ENCODE data around the gene MINK1. TPM values are rescaled to one million over a fixed set of nuclear protein-coding genes. Genes with fewer than 3 reads are reported as not detected.

MINK1 gene
- total and polyA plus RNA-seq, 2 donors (not counting 1 experiment from before 2014, with no cell fraction given), result 109 to 160 TPM

DNA sequence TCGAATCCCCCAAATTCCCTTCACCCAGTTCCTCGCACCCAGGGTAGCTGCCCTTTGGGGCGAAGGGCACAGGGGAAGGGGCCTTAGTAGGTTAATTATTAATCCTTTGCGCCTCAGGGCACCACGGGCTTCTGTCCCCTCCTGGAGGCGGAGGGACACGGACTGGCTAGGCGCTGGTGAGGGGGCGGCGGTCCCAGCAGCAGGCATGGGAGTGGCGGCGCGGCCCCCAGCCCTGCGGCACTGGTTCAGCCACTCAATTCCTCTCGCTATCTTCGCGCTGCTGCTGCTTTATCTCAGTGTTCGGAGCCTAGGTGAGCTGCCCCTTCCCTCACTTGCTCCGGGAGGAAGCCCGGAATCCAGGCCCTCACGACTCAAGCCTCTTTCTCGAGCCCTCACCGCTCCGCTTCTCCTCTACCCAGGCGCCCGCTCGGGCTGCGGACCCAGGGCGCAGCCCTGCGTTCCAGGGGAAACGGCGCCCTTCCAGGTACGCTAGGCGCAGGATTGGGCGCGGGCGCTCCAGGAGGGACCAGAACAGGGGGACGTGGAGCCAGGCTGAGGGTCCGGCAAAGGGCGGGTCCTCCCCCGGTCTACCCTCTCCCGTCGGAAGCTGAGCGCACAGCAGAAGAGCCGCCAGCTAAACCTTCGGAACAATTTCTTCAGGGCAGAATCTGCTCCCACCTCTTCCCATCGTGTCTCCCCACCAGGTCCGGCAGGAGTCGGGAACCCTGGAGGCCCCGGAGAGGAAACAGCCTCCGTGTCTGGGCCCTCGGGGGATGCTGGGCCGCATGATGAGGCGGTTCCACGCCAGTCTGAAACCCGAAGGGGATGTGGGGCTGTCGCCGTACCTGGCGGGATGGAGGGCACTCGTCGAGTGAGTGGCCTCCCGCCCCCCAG, 44.1 kb upstream of the MINK1 start, which contains the start of gene GLTPD2:
Gene GLTPD2 (plus strand): TSS at position 158 of the 894 bp plus-strand sequence. CDS start 48 bp downstream, at position 206.
- peak within 1 kb of the TSS; percentile 70 for H3K9ac ChIP-seq (ENCODE audit: low read length)
- ChIA-PET CTCF (interaction anchor here (0.6 to 3.2 kb wide), 22 partner anchors 13 to 151 kb away, joined by 3 to 36 read pairs (median 5); partner anchors contain the start of genes ARRB2, C17orf114, CHRNE and CXCL16), POLR2A (interaction anchor here (0.8 to 1.7 kb wide), 6 partner anchors 19 to 179 kb away, joined by 3 to 5 read pairs (median 4); partner anchors contain the start of genes MED11, MINK1, PFN1 and SPAG7)
- DNase-seq (no peak), ATAC-seq (ENCODE audit: low read depth) (no peak)
- peaks cover 27% of the 10 kb centered on the region for H3K27me3 Mint-ChIP-seq
- peak within 1 kb of the TSS; percentile 94 for H3K4me3 Mint-ChIP-seq
- 31% methylated on average over 61 of the region's 62 CpGs for WGBS (ENCODE audit: insufficient coverage)
- peaks cover 0 to 53% (median 32%) of the 10 kb centered on the region in 4 experiments for H3K27me3 ChIP-seq (replicated peaks in 1 of 4; ENCODE audit: control extremely low read depth in 1 of 4, control insufficient read depth in 3 of 4, insufficient read depth in 4 of 4, low read length in 3 of 4)
- intact Hi-C loops (cut with micrococcal nuclease), result no loop called here
- peak within 1 kb of the TSS; percentile 78 for H3K27ac Mint-ChIP-seq
- no peaks in the 10 kb centered on the region for H3K79me2 ChIP-seq (ENCODE audit: control insufficient read depth, insufficient read depth, low read length)
- H3K36me3 ChIP-seq (replicated peaks in 1 of 2; ENCODE audit: control extremely low read depth in 1 of 2, control insufficient read depth in 1 of 2, extremely low read depth in 1 of 2, insufficient read depth in 2 of 2, low read length in 1 of 2), result no peaks in the 10 kb centered on the region
- H3K9me3 Mint-ChIP-seq (ENCODE audit: insufficient read depth), result no peaks in the 10 kb centered on the region
- H3K9me3 ChIP-seq (ENCODE audit: control extremely low read depth in 1 of 3, control insufficient read depth in 2 of 3, insufficient read depth in 1 of 3, low read length in 2 of 3), result peaks cover 0 to 27% (median 0%) of the 10 kb centered on the region in 3 donors
- H3K4me1 ChIP-seq (ENCODE audit: control insufficient read depth in 2 of 2, insufficient read depth in 2 of 2, low read length in 2 of 2), result peaks cover 28 to 34% of the 10 kb centered on the region in 2 donors
- H2AFZ ChIP-seq (ENCODE audit: insufficient read depth, low read depth, low read length, poor library complexity, severe bottlenecking), result peak within 1 kb of the TSS; percentile 86
- H3K4me1 Mint-ChIP-seq, result peaks cover 30% of the 10 kb centered on the region
- H4K20me1 ChIP-seq (ENCODE audit: control insufficient read depth, insufficient read depth, low read length, poor library complexity, severe bottlenecking), result no peaks in the 10 kb centered on the region
- H3K4me3 ChIP-seq (ENCODE audit: control extremely low read depth in 1 of 5, extremely low read depth in 1 of 5, insufficient read depth in 1 of 5, low read depth in 2 of 5, low read length in 4 of 5), result peak within 1 kb of the TSS in 4 of 5 experiments; percentile 55 to 70 (median 63)
- H3K4me2 ChIP-seq (replicated peaks; ENCODE audit: low read depth, low read length, poor library complexity, severe bottlenecking), result peak within 1 kb of the TSS; percentile 95
- TF ChIP-seq, protein P1, sequence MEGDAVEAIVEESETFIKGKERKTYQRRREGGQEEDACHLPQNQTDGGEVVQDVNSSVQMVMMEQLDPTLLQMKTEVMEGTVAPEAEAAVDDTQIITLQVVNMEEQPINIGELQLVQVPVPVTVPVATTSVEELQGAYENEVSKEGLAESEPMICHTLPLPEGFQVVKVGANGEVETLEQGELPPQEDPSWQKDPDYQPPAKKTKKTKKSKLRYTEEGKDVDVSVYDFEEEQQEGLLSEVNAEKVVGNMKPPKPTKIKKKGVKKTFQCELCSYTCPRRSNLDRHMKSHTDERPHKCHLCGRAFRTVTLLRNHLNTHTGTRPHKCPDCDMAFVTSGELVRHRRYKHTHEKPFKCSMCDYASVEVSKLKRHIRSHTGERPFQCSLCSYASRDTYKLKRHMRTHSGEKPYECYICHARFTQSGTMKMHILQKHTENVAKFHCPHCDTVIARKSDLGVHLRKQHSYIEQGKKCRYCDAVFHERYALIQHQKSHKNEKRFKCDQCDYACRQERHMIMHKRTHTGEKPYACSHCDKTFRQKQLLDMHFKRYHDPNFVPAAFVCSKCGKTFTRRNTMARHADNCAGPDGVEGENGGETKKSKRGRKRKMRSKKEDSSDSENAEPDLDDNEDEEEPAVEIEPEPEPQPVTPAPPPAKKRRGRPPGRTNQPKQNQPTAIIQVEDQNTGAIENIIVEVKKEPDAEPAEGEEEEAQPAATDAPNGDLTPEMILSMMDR (IDR thresholded peaks at IDR 0.05), result no peak
- no peak for TF ChIP-seq EZH2 (IDR thresholded peaks at IDR 0.05; ENCODE audit: borderline replicate concordance, insufficient read depth, low read depth, low read length, poor library complexity, severe bottlenecking)
- H3K27ac ChIP-seq (ENCODE audit: low read length in 2 of 2), result no peak within 1 kb of the TSS
